COLO829 (cell line): Measurements from ENCODE around the gene TBX6.
"Not testable (repeated sequence)": the region's sequence is repeated elsewhere in the genome, so short reads cannot be mapped to it uniquely, and the experiment has no call there.

ENCODE experiments used
- DNase-seq: peaks from one replicate; pipeline ENCODE4 v3.0.0; 2012; ENCODE audit warnings: low spot score

The TBX6 gene

GRCh38 chr16:30091474-30092372 lies at the start of gene TBX6:
TSS of gene TBX6 (minus strand) at chr16:30091924. CDS start at chr16:30091193, 731 bp downstream.
- DNase-seq: peak; percentile 87

GRCh38 chr16:30139583-30140481 lies 48.1 kb upstream of the TBX6 start:
- DNase-seq: no peak

- no peak for DNase-seq
Measured at GRCh38 chr16:30137897-30138296, 46.2 kb upstream of the TBX6 start.

GRCh38 chr16:30136971-30137605 lies 45.4 kb upstream of the TBX6 start:
- DNase-seq: peak; percentile 72

GRCh38 chr16:30132591-30132990 lies 40.9 kb upstream of the TBX6 start:
- no peak for DNase-seq

GRCh38 chr16:30131869-30132475 lies 40.2 kb upstream of the TBX6 start:
- no peak for DNase-seq

GRCh38 chr16:30127993-30128392 lies 36.3 kb upstream of the TBX6 start:
- no peak for DNase-seq

- DNase-seq: not testable (repeated sequence)
Measured at GRCh38 chr16:30125690-30126089, 34.0 kb upstream of the TBX6 start.

- DNase-seq: no peak
Measured at GRCh38 chr16:30124985-30125379, 33.3 kb upstream of the TBX6 start.

GRCh38 chr16:30122604-30123160 lies 31.0 kb upstream of the TBX6 start:
- no peak for DNase-seq

- no peak for DNase-seq
Measured at GRCh38 chr16:30121741-30122571, 30.2 kb upstream of the TBX6 start.

GRCh38 chr16:30120340-30121105 lies 28.8 kb upstream of the TBX6 start:
- DNase-seq: no peak

- DNase-seq: no peak
Measured at GRCh38 chr16:30119428-30119827, 27.7 kb upstream of the TBX6 start.

GRCh38 chr16:30117768-30118167 lies 26.0 kb upstream of the TBX6 start:
- DNase-seq: no peak

GRCh38 chr16:30116291-30117207 lies 24.8 kb upstream of the TBX6 start:
- no peak for DNase-seq

GRCh38 chr16:30115238-30115637 lies 23.5 kb upstream of the TBX6 start:
- no peak for DNase-seq

- not testable (repeated sequence) for DNase-seq
Measured at GRCh38 chr16:30114833-30115232, 23.1 kb upstream of the TBX6 start.

- DNase-seq: no peak
Measured at GRCh38 chr16:30114411-30114810, 22.7 kb upstream of the TBX6 start.
